Ecto neural progenitor cell (in vitro differentiated cells): ENCODE results near the gene DIDO1.
A peak's percentile ranks its signal among the peaks of the same experiment; 100 is the strongest.
"Not testable (repeated sequence)": the region's sequence is repeated elsewhere in the genome, so short reads cannot be mapped to it uniquely, and the experiment has no call there.

Experiments used
- DNase-seq: peaks from one replicate; pipeline ENCODE4 v3.0.0-alpha.2; 2018; ENCODE audit warnings: low spot score

DIDO1 gene

GRCh38 chr20:62854121-62854520, 72.2 kb downstream of the DIDO1 start:
- no peak for DNase-seq

- not testable (repeated sequence) for DNase-seq
These were observed 73.0 kb downstream of the DIDO1 start for GRCh38 chr20:62853304-62853703.

GRCh38 chr20:62852841-62853240, 73.5 kb downstream of the DIDO1 start:
- DNase-seq, result no peak

GRCh38 chr20:62852196-62852595, 74.1 kb downstream of the DIDO1 start:
- DNase-seq, result no peak

- peak; percentile 54 for DNase-seq
These were observed 75.9 kb downstream of the DIDO1 start for GRCh38 chr20:62850333-62850974.

GRCh38 chr20:62849431-62849830, 76.9 kb downstream of the DIDO1 start:
- no peak for DNase-seq

- not testable (repeated sequence) for DNase-seq
These were observed 77.4 kb downstream of the DIDO1 start for GRCh38 chr20:62848917-62849316.

- DNase-seq, result no peak
These were observed 80.0 kb downstream of the DIDO1 start for GRCh38 chr20:62846166-62846890.

GRCh38 chr20:62845416-62846160, 80.7 kb downstream of the DIDO1 start:
- DNase-seq, result no peak

GRCh38 chr20:62844182-62844581, 82.1 kb downstream of the DIDO1 start:
- no peak for DNase-seq

- no peak for DNase-seq
These were observed 82.6 kb downstream of the DIDO1 start for GRCh38 chr20:62843656-62844055.

- no peak for DNase-seq
These were observed 84.5 kb downstream of the DIDO1 start for GRCh38 chr20:62841705-62842212.

GRCh38 chr20:62840244-62841197, 85.8 kb downstream of the DIDO1 start:
- no peak for DNase-seq

GRCh38 chr20:62839816-62840215, 86.5 kb downstream of the DIDO1 start:
- DNase-seq, result no peak

- DNase-seq, result no peak
These were observed 87.0 kb downstream of the DIDO1 start for GRCh38 chr20:62839261-62839660.

- no peak for DNase-seq
These were observed 88.0 kb downstream of the DIDO1 start for GRCh38 chr20:62838128-62838891.

GRCh38 chr20:62837790-62838127, 88.5 kb downstream of the DIDO1 start:
- DNase-seq, result no peak

GRCh38 chr20:62836967-62837490, 89.3 kb downstream of the DIDO1 start:
- no peak for DNase-seq

- DNase-seq, result peak; percentile 47
These were observed 90.1 kb downstream of the DIDO1 start for GRCh38 chr20:62835931-62836861.
